Sciatic nerve (tissue), 2 donors: ENCODE data around the gene CAPN14. TPM values are rescaled to one million over a fixed set of nuclear protein-coding genes. Genes with fewer than 3 reads are reported as not detected.
"Not testable (repeated sequence)": the region's sequence is repeated elsewhere in the genome, so short reads cannot be mapped to it uniquely, and the experiment has no call there.

Experiments used
- ATAC-seq: fragments of 200-7000 bp; cut with Tn5 transposase; one replicate; pipeline ENCODE4 v1.9.1; 2020; ENCODE audit warnings: mild to moderate bottlenecking, moderate library complexity
- DNase-seq: peaks from one replicate; pipeline ENCODE4 v3.0.0-alpha.2; 2020; ENCODE audit warnings: low spot score
- intact Hi-C: fragments of 100-400 bp; cut with DNase I; formaldehyde crosslinking; loops from one replicate; pipeline ENCODE4 v1.14.2; 2022
- total RNA-seq: library from RNA; stranded (reverse); fragmentation: NEBNext Ultra II Directional; extraction: Animal tissue kit (Norgen Biotek cat#: 25700); gene quantifications from one replicate; pipeline ENCODE4 v1.2.1, GENCODE V29; 2021
- donor health status: DM: no; HTN: no; CAD: no.
- donor health status: DM: no; HTN: no; CAD: no.

The CAPN14 gene
- total RNA-seq, 1 donor from 2014 or later = 0.36 TPM

DNA sequence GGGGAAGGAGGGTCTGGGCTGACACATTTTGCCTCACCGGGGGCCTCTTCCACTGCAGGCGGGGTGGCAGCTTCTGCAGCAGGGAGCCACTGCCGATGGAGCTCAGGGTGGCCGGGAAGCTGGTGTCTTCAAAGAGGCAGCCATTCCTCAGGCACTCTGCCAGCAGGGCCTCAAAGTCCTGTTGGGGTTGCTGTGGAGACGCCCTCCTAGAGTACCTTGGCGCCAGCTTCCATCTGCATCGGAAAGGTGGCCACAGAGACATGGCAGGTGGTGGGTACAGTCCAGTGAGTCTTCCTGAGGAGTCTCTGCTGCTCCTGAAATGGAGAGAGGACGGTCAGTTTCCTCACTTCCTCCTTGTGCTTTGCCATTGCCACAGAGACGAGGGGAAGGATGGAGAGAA, 12.1 kb downstream of the CAPN14 start:
- no peak for DNase-seq
- intact Hi-C loops = no loop called here
- ATAC-seq = no peak

DNA sequence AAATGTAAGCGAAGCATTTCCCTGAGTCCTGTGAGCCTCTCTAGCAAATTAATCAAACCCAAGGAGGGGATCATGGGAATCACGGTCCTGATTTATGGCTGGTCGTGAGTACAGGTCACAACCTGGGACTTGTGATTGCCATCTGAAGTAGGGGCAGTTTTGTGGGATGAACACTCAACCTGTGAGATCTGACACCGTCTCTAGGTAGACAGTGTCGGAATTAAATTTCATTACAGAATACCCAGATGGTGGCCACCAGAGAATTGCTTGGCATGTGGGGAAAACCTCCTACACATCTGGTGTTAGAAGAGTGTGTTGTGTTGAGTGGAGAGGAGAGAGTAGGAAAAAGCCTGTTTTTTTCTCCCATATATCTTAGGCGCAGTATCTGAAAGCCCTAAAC, 12.5 kb downstream of the CAPN14 start:
- no peak for ATAC-seq
- DNase-seq = no peak
- intact Hi-C loops = no loop called here

GRCh38 chr2:31203916-31204315, 13.4 kb downstream of the CAPN14 start:
- intact Hi-C loops = no loop called here
- ATAC-seq (no peak), DNase-seq (no peak)

GRCh38 chr2:31202833-31203232, 14.5 kb downstream of the CAPN14 start:
- ATAC-seq (no peak), DNase-seq (no peak)
- intact Hi-C loops = no loop called here

GRCh38 chr2:31202041-31202440, 15.3 kb downstream of the CAPN14 start:
- ATAC-seq (no peak), DNase-seq (no peak)
- intact Hi-C loops = no loop called here

DNA sequence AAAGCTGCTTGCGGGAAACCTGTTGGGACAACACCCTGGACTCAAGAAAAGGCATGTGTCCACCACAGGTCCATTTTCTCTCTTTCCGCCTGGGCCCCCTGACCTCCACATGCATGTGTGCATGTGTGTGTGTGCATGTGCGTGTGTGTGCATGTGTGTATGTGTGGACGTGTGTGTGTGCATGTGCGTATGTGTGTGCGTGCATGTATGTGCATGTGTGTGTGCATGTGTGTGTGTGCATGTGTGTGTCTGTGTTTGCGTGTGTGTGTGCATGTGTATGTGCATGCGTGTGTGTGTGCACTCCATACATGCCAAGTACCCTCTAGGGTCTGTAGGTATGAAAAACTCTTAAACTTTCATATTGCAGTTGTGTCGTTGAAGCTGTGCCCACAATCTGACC, 16.3 kb downstream of the CAPN14 start:
- intact Hi-C loops = no loop called here
- ATAC-seq = no peak
- no peak for DNase-seq

GRCh38 chr2:31199206-31199605, 18.1 kb downstream of the CAPN14 start:
- ATAC-seq (no peak), DNase-seq (no peak)

DNA sequence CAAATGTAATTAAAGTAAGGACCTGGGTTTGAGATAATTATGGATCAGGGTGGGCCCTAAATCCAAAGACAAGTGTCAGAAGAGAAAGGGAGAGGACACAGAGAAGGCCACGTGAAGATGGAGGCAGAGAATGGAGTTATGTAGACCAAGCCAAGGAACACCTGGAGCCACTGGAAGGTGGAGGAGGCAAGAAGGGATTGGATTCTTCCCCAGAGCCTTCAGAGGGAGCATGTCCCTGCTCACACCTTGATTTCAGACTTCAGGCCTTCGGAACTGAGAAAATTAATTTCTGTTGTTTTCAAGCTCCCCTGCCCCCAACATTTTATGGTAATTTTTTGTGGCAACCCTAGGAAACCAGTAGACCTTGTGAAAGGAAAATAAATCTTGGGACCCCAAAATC, 19.6 kb downstream of the CAPN14 start:
- ATAC-seq = no peak
- no peak for DNase-seq
- intact Hi-C loops = no loop called here

More at GRCh38 chr2:31199206-31199605, 18.1 kb downstream of the CAPN14 start:
- intact Hi-C loops = no loop called here

DNA sequence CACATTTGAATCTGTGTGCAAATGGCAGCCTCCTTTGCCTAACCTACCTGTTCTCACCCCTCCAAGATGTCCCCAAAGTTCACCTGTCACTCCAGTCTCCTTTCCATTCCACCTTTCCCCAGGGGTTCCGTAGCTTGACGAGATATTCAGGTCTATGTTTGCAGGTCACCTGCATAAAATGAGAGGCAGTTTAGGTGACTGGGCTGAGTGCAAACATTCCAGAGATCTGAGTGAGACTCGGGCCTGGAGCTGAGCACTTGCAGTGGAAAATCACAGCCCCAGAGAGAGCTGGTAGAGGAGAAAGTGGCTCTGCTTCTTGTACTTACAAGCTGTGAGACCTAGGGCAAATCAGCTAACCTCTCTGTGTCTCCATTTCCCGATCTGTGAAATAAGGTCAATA, 20.1 kb downstream of the CAPN14 start:
- intact Hi-C loops = no loop called here
- no peak for ATAC-seq
- DNase-seq = no peak

DNA sequence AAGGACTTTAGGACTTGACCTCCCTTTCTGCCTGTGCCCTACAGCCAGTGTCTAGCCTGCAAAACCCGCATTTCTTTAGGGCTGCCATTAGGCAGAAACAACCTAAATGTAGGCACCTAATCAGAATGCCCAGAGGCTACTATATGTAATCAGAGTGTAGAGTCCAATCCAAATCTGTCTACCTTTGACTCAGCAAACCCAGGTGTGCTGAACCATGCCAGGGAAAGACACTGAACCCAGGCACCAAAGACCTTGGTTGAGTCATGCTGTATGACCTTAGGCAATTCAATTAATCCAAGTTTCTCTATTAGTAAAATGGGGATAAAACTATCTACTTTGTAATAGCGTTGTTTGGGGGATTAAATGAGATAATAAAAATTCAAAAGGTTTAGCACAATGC, 20.7 kb downstream of the CAPN14 start:
- intact Hi-C loops = no loop called here
- DNase-seq = no peak
- ATAC-seq = no peak

- ATAC-seq (no peak), DNase-seq (no peak)
- intact Hi-C loops = no loop called here
Observed at GRCh38 chr2:31193806-31194205, 23.5 kb downstream of the CAPN14 start.

GRCh38 chr2:31192851-31193392, 24.4 kb downstream of the CAPN14 start:
- intact Hi-C loops = no loop called here
- ATAC-seq (no peak), DNase-seq (no peak)

DNA sequence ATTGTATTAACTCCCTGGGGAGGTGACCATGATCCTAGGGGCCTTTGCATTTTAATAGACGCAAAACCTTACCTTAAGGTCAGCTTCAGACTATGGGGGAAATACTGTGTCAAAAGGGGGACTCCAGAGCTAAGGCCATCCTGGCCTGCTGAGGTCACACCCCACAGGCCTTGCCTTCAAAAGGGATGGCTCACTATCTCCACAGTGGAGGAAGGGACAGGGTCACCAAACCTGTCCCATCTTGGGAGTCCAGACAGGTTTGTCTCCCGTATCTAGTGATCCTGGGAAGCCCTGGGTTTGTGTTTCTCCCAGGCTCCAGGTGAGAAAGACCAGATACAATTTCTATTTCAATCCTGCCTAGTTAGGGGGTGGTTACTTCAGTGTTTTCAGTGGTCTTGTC, 24.9 kb downstream of the CAPN14 start:
- ATAC-seq = no peak
- DNase-seq = no peak
- intact Hi-C loops = no loop called here

DNA sequence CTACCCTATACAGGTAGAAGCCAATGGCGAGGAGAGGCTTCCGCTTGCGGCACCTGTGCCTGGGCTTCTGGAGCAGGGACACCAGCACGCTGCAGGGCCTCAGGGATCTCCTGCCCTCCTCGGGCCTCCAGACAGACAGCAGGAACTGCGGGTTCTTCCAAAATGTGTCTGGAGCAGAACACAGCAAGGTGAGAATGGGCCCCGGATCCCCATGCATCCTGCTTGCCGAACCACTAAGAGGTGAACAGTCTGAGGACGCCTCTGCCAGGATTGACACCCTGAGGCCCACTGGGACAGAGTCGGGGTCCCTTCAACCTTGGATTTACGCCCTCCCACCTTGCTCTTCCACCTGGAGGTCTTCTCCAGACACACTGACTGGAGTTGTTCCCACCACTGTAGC, 25.4 kb downstream of the CAPN14 start:
- intact Hi-C loops = no loop called here
- ATAC-seq (no peak), DNase-seq (no peak)

DNA sequence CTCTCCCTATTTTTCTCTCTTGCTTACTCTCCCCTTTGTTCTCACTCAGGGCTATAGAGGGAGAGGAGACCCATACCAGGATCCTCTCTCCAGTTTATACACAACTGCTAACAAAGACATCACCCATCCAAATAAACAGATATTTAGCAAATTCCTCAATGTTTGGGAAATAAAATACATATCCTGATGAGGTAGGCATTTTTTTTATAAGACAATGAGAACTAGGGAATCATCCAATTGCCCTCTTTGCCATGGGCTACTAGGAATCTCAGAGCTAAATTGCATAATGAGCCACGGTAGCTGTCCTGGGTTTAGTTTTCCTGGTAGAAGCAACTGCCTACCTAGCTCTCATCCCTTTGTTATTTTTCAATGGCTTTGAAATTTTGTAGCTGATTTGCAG, 27.1 kb downstream of the CAPN14 start:
- ATAC-seq (no peak), DNase-seq (no peak)
- intact Hi-C loops = no loop called here

- DNase-seq (no peak), ATAC-seq (no peak)
- intact Hi-C loops = no loop called here
Observed at GRCh38 chr2:31189141-31189540, 28.2 kb downstream of the CAPN14 start.

- intact Hi-C loops = no loop called here
- no peak for ATAC-seq
Observed at GRCh38 chr2:31188131-31188530, 29.2 kb downstream of the CAPN14 start.

GRCh38 chr2:31187166-31187565, 30.1 kb downstream of the CAPN14 start:
- ATAC-seq (no peak), DNase-seq (no peak)
- intact Hi-C loops = no loop called here

More at GRCh38 chr2:31188131-31188530, 29.2 kb downstream of the CAPN14 start:
- no peak for DNase-seq

DNA sequence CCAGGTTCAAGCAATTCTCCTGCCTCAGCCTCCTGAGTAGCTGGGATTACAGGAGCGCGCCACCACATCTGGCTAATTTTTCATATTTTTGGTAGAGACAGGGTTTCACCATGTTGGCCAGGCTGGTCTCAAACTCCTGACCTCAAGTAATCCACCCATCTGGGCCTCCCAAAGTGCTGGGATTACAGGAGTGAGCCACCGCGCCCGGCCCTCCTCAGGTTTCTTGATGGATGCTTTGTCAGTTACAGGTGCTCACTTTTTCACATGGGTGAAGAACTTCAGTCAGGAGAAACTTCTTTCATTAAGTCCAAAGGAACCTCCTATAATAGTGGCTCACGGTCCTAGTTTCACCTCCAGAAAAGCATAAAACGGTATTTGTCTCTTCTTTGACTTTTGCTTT, 33.3 kb downstream of the CAPN14 start:
- DNase-seq, ATAC-seq, intact Hi-C loops: not testable (repeated sequence)

DNA sequence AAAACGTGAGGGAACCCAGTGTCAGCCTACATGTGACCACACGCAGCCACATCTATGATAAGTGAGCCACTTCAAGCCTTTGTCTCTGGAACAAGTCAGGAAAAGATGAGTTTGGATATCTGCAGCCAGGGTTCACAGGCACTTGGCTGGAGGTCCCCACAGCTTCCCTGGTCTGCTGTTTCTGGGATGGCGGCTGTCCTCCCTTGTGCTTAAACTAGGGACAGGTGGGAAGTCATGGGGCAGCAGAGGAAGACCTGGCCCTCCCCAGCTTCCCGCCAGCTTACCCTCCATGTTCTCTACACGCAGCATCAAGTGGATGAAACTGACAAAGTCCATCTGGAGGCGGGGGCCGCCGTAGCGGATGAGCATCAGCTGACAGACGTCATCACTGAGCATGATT, 40.6 kb downstream of the CAPN14 start:
- ATAC-seq (no peak), DNase-seq (no peak)
- intact Hi-C loops = no loop called here

DNA sequence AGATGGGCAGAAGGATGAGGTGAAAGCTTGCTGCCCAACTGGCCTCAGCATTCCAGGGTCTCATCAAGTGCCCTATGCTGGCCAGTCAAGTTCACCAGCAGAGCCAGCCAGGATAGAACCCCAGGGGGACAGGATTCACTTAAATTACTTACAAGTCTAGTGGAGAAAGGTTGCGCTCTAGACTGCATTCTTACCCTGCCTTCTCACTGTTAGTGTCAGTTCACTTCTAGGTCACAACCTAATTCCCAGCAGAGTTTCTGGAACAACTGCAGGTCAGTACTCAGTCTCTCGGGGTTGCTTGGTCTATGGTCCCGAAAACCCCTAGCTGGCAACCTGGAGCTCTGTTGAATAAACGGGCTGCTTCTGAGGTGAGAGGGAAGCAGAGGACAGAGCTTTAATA, 46.2 kb downstream of the CAPN14 start:
- ATAC-seq (no peak), DNase-seq (no peak)
- intact Hi-C loops = no loop called here
